HG03457 (cell line): ENCODE measurements around the gene GSC2.

Source experiments
- ATAC-seq: cut with Tn5 transposase; IDR thresholded peaks from one replicate; pipeline ENCODE4 v1.9.1; 2021; ENCODE audit warnings: moderate number of reproducible peaks; ENCODE audit not compliant: unreplicated experiment

GSC2 gene

GRCh38 chr22:19103880-19104821 lies 45.9 kb downstream of the GSC2 start:
- no peak for ATAC-seq

GRCh38 chr22:19098157-19098556 lies 51.9 kb downstream of the GSC2 start:
- no peak for ATAC-seq

GRCh38 chr22:19097518-19097917 lies 52.6 kb downstream of the GSC2 start:
- no peak for ATAC-seq
